ENCODE results near the gene AOAH. TPM values are rescaled to one million over a fixed set of nuclear protein-coding genes. Genes with fewer than 3 reads are reported as not detected.

Gene AOAH
- total and polyA plus RNA-seq, 9 of the 15 experiments (the other 6 are each of a cell fraction or from before 2014, with no cell fraction given), result not detected

DNA sequence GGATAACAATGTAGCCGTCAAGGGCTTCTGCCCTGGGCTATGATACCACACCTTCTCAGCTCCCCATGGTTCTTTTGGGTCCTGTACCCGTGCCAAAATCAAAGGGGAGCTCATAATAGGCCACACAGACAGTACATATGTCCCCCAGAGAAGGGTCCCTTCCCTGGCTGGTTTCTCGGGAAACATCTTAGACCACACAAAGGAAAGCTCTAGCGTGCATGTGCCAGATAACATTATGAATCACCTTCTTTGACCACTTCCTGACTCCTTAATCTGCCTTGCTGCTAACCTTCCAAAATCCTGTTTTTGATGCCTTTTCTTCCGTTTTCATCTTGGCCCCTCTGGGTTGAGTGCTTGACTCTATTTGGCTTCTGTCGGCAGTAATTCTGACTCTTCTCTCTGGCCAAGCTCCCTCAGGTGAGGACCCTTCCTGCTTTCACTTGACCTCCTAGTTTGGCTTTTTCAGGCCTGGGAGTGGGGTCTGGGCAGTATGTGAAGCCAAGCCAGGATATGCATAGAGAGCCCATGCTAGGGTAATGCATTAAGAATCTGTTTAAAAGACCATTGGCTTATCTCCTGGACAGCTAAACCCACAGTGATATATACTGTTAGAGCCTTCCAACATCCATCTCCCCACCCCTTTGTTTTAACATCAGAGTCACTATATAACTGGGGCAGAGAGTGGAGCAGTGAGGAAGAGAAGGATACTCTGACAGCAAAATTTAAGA lies 249.8 kb downstream of the AOAH start (continued):
- TF ChIP-seq NR2C1 (IDR thresholded peaks at IDR 0.05) (no peak), NR2C1 (tag; IDR thresholded peaks at IDR 0.05) (no peak), ZNF717 (CRISPR knock-in tag; IDR thresholded peaks at IDR 0.05) (no peak), NFE2 (IDR thresholded peaks at IDR 0.05; ENCODE audit: low read depth) (0 out of 2 replicates have a peak, but pooled peaks have one; percentile 13), SMARCC2 (IDR thresholded peaks at IDR 0.05; ENCODE audit: low read depth) (peak; percentile 52; the same call in 1 of the 2 replicates), TCF3 (CRISPR knock-in tag; IDR thresholded peaks at IDR 0.05) (peak; percentile 92), ZEB2 (IDR thresholded peaks at IDR 0.05) (0 out of 2 replicates have a peak, but pooled peaks have one; percentile 20), POLR2AphosphoS5 (IDR thresholded peaks at IDR 0.05; ENCODE audit: control insufficient read depth, insufficient read depth, low read depth, low read length) (peak; percentile 71; the same call in 1 of the 2 replicates), TAL1 (IDR thresholded peaks at IDR 0.05) (peak; percentile 60), GABPA (tag; conservative IDR thresholded peaks at IDR 0.05; ENCODE audit: low read depth) (peak; percentile 47), ZNF76 (CRISPR knock-in tag; IDR thresholded peaks at IDR 0.05; ENCODE audit: borderline replicate concordance) (no peak), ETV1 (tag; conservative IDR thresholded peaks at IDR 0.05; ENCODE audit: low read depth) (peak; percentile 81), RB1 (IDR thresholded peaks at IDR 0.05; ENCODE audit: low read depth) (no peak), SMARCE1 (IDR thresholded peaks at IDR 0.05) (peak; percentile 88), ZNF512 (tag; IDR thresholded peaks at IDR 0.05) (no peak), ZNF584 (CRISPR knock-in tag; IDR thresholded peaks at IDR 0.05; ENCODE audit: low read depth) (0 out of 2 replicates have a peak, but pooled peaks have one; percentile 34), JUN (IDR thresholded peaks at IDR 0.05; ENCODE audit: borderline replicate concordance, low read depth, low read length) (peak; percentile 68; the same call in 1 of the 2 replicates), JUN (CRISPR knock-in tag; IDR thresholded peaks at IDR 0.05; ENCODE audit: borderline replicate concordance) (no peak), KLF13 (tag; IDR thresholded peaks at IDR 0.05; ENCODE audit: borderline replicate concordance, low read depth) (no peak), CBFA2T3 (IDR thresholded peaks at IDR 0.05) (peak; percentile 82), PML (IDR thresholded peaks at IDR 0.05; ENCODE audit: low read length) (peak; percentile 63; the same call in 1 of the 2 replicates), VEZF1 (CRISPR knock-in tag; IDR thresholded peaks at IDR 0.05) (no peak; the same call in 1 of the 2 replicates), ZBTB17 (CRISPR knock-in tag; IDR thresholded peaks at IDR 0.05) (peak; percentile 29; the same call in 1 of the 2 replicates), RBM22 (IDR thresholded peaks at IDR 0.05; ENCODE audit: low read depth, low read length, poor library complexity, severe bottlenecking) (no peak)
- TF ChIP-seq, protein P1, sequence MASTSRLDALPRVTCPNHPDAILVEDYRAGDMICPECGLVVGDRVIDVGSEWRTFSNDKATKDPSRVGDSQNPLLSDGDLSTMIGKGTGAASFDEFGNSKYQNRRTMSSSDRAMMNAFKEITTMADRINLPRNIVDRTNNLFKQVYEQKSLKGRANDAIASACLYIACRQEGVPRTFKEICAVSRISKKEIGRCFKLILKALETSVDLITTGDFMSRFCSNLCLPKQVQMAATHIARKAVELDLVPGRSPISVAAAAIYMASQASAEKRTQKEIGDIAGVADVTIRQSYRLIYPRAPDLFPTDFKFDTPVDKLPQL (IDR thresholded peaks at IDR 0.05; ENCODE audit: extremely low read depth, insufficient read length), result no peak
- TF ChIP-seq, protein P2, sequence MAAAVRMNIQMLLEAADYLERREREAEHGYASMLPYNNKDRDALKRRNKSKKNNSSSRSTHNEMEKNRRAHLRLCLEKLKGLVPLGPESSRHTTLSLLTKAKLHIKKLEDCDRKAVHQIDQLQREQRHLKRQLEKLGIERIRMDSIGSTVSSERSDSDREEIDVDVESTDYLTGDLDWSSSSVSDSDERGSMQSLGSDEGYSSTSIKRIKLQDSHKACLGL (CRISPR knock-in tag; IDR thresholded peaks at IDR 0.05; ENCODE audit: borderline replicate concordance, poor library complexity, severe bottlenecking), result no peak
